DMS114 treated with DMSO at 0.1 percent for 48 hours (cell line): ENCODE results near the gene LMNB1.

ENCODE experiments used
- DNase-seq: peaks from one replicate; lab custom pipeline; 2025; ENCODE audit not compliant: unreplicated experiment; lab: John Stamatoyannopoulos, UW

Gene LMNB1

GRCh38 chr5:126884269-126884819 is 107.4 kb downstream of the LMNB1 start:
- no peak for DNase-seq
